Rectal smooth muscle tissue (tissue), 1 donor: ENCODE data around the gene TIE1.
"Not testable (repeated sequence)": the region's sequence is repeated elsewhere in the genome, so short reads cannot be mapped to it uniquely, and the experiment has no call there.

ENCODE experiments used
- H3K27ac ChIP-seq: one replicate; pipeline ENCODE4 v1.7.0; 2013; ENCODE audit warnings: low read depth, low read length, inconsistent platforms
- H3K27me3 ChIP-seq: one replicate; pipeline ENCODE4 v1.7.0; 2013; ENCODE audit warnings: low read length; ENCODE audit not compliant: control insufficient read depth, insufficient read depth
- H3K36me3 ChIP-seq: one replicate; pipeline ENCODE4 v1.7.0; 2013; ENCODE audit warnings: low read length; ENCODE audit not compliant: control insufficient read depth, insufficient read depth
- H3K4me1 ChIP-seq: one replicate; pipeline ENCODE4 v1.7.0; 2013; ENCODE audit warnings: low read length; ENCODE audit not compliant: control insufficient read depth, insufficient read depth
- H3K4me3 ChIP-seq: one replicate; pipeline ENCODE4 v1.7.0; 2013; ENCODE audit warnings: low read length
- H3K9ac ChIP-seq: one replicate; pipeline ENCODE4 v1.7.0; 2013; ENCODE audit warnings: low read length

TIE1 gene

GRCh38 chr1:43367904-43368645, 67.3 kb downstream of the TIE1 start, which contains the start of gene ELOVL1:
Gene ELOVL1 (minus strand): TSS chr1:43368011. CDS start chr1:43365609, 2,402 bp downstream.
- Histone ChIP-seq H3K27ac (peak within 1 kb of the TSS; percentile 75), H3K27me3 (no peaks in the 10 kb centered on the region), H3K36me3 (peaks cover 22% of the 10 kb centered on the region), H3K9ac (peak within 1 kb of the TSS; percentile 74), H3K4me1 (peaks cover 12% of the 10 kb centered on the region), H3K4me3 (peak within 1 kb of the TSS; percentile 85)

- Histone ChIP-seq H3K4me1 (peaks cover 12% of the 10 kb centered on the region), H3K9ac (peak overlapping the region; percentile 58), H3K27me3 (no peaks in the 10 kb centered on the region), H3K4me3 (peak overlapping the region; percentile 66), H3K36me3 (peaks cover 19% of the 10 kb centered on the region), H3K27ac (peak overlapping the region; percentile 75)
Measured at GRCh38 chr1:43368646-43369020, 67.9 kb downstream of the TIE1 start.

- not testable (repeated sequence) for H3K27ac ChIP-seq, H3K9ac ChIP-seq, H3K27me3 ChIP-seq, H3K36me3 ChIP-seq, H3K4me3 ChIP-seq
- peaks cover 12% of the 10 kb centered on the region for H3K4me1 ChIP-seq
Measured at GRCh38 chr1:43369779-43370178, 69.0 kb downstream of the TIE1 start.

GRCh38 chr1:43370564-43370963, 69.8 kb downstream of the TIE1 start:
- no peak overlapping the region for H3K27ac ChIP-seq
- H3K4me3 ChIP-seq = no peak overlapping the region
- H3K4me1 ChIP-seq = peaks cover 12% of the 10 kb centered on the region
- peaks cover 3% of the 10 kb centered on the region for H3K36me3 ChIP-seq
- no peaks in the 10 kb centered on the region for H3K27me3 ChIP-seq
- H3K9ac ChIP-seq = no peak overlapping the region

GRCh38 chr1:43372172-43372571, 71.4 kb downstream of the TIE1 start:
- no peak overlapping the region for H3K9ac ChIP-seq
- H3K27me3 ChIP-seq = no peaks in the 10 kb centered on the region
- H3K4me3 ChIP-seq = no peak overlapping the region
- H3K36me3 ChIP-seq = no peaks in the 10 kb centered on the region
- H3K27ac ChIP-seq = no peak overlapping the region
- peaks cover 7% of the 10 kb centered on the region for H3K4me1 ChIP-seq
